Activated CD8-positive, alpha-beta memory T cell treated with anti-CD3 and anti-CD28 coated beads, Interleukin-2, amount 50 U/mL, for 1 hour (primary cell): Measurements from ENCODE around the gene SRPK2.

Experiments
- DNase-seq: peaks from one replicate; pipeline ENCODE4 v3.0.0-alpha.2; 2020; ENCODE audit errors: extremely low read depth

SRPK2 gene

GRCh38 chr7:105224884-105225651, 163.7 kb downstream of the SRPK2 start:
- DNase-seq, result no peak

- DNase-seq, result no peak
These were observed 165.8 kb downstream of the SRPK2 start for GRCh38 chr7:105222953-105223352.

- no peak for DNase-seq
These were observed 169.0 kb downstream of the SRPK2 start for GRCh38 chr7:105219771-105220160.

GRCh38 chr7:105218939-105219770, 169.6 kb downstream of the SRPK2 start:
- DNase-seq, result no peak

- DNase-seq, result no peak
These were observed 170.5 kb downstream of the SRPK2 start for GRCh38 chr7:105218215-105218614.

GRCh38 chr7:105216786-105217185, 171.9 kb downstream of the SRPK2 start:
- DNase-seq, result no peak

GRCh38 chr7:105215821-105216220, 172.9 kb downstream of the SRPK2 start:
- no peak for DNase-seq

- no peak for DNase-seq
These were observed 173.5 kb downstream of the SRPK2 start for GRCh38 chr7:105215182-105215581.

GRCh38 chr7:105213611-105214010, 175.1 kb downstream of the SRPK2 start:
- DNase-seq, result no peak

- DNase-seq, result no peak
These were observed 176.5 kb downstream of the SRPK2 start for GRCh38 chr7:105212212-105212611.

GRCh38 chr7:105210721-105211205, 178.0 kb downstream of the SRPK2 start:
- DNase-seq, result no peak

- no peak for DNase-seq
These were observed 178.9 kb downstream of the SRPK2 start for GRCh38 chr7:105209870-105210269.

- DNase-seq, result no peak
These were observed 179.3 kb downstream of the SRPK2 start for GRCh38 chr7:105209433-105209832.

GRCh38 chr7:105206985-105207384, 181.7 kb downstream of the SRPK2 start:
- no peak for DNase-seq

GRCh38 chr7:105205592-105206237, 183.0 kb downstream of the SRPK2 start:
- peak; percentile 9 for DNase-seq

- DNase-seq, result no peak
These were observed 183.8 kb downstream of the SRPK2 start for GRCh38 chr7:105204953-105205352.

- DNase-seq, result no peak
These were observed 184.2 kb downstream of the SRPK2 start for GRCh38 chr7:105204520-105204919.

- DNase-seq, result no peak
These were observed 186.1 kb downstream of the SRPK2 start for GRCh38 chr7:105202616-105203015.

- no peak for DNase-seq
These were observed 189.3 kb downstream of the SRPK2 start for GRCh38 chr7:105199386-105199785.

- no peak for DNase-seq
These were observed 190.5 kb downstream of the SRPK2 start for GRCh38 chr7:105198223-105198622.

- no peak for DNase-seq
These were observed 192.2 kb downstream of the SRPK2 start for GRCh38 chr7:105196473-105196872.

GRCh38 chr7:105195891-105196290, 192.8 kb downstream of the SRPK2 start:
- no peak for DNase-seq
